HCT116 (cell line): ENCODE measurements around the gene PPP1R16B. TPM values are rescaled to one million over a fixed set of nuclear protein-coding genes. Genes with fewer than 3 reads are reported as not detected.

ENCODE experiments used
- ATAC-seq: fragments of 200-7000 bp; cut with Tn5 transposase; 2 replicates; pipeline ENCODE4 v1.9.1; 2020; ENCODE audit warnings: mild to moderate bottlenecking, moderate library complexity
- BruUV-seq: library from RNA; stranded (reverse); fragments of 400-500 nt; replicated peaks from 2 replicates; lab custom pipeline; 2021; lab: Mats Ljungman, UMichigan
- CTCF ChIA-PET: fragments of 300-600 bp; sonication (Branson Sonifier 250); formaldehyde crosslinking; loops from one replicate; lab custom pipeline; 2021; ENCODE audit warnings: antibody characterized with exemption; lab: Charles Lee
- POLR2A ChIA-PET: fragments of 300-600, 350-600 bp; sonication (Branson Sonifier 250); formaldehyde crosslinking; loops from one replicate; lab custom pipeline; 2021; ENCODE audit warnings: antibody characterized with exemption; lab: Charles Lee
- RAD21 ChIA-PET, 2 experiments: fragments of 300-600 bp; sonication (Branson Sonifier 250); formaldehyde crosslinking; loops; one replicate each; lab custom pipeline; 2023; ENCODE audit warnings: low total read pairs in 2 of 2; ENCODE audit not compliant: uncharacterized antibody in 2 of 2, unreplicated experiment in 2 of 2, low non-redundant PET in 1 of 2; lab: Charles Lee
- DNase-seq: peaks from one replicate; pipeline ENCODE4 v3.0.0-alpha.2; 2010; ENCODE audit warnings: low read depth, low spot score
- H2AFZ ChIP-seq: fragments of 200-600 bp; shearing (Covaris generic), sonication (generic); 2 replicates; pipeline ENCODE4 v1.6.1; 2017; ENCODE audit warnings: low read depth, mixed run types, mixed read lengths, antibody characterized with exemption, low read length; ENCODE audit not compliant: poor library complexity, severe bottlenecking
- H3K27ac ChIP-seq: 2 replicates; pipeline ENCODE4 v1.5.1; 2012; ENCODE audit warnings: low read depth, low read length
- H3K27me3 ChIP-seq: fragments of 200-600 bp; sonication (generic); 2 replicates; pipeline ENCODE4 v1.6.1; 2016; ENCODE audit warnings: mixed run types, low read length, mixed read lengths; ENCODE audit not compliant: insufficient read depth
- H3K36me3 ChIP-seq, 2 experiments: fragments of 200-500 bp in 1 of 2; fragments of 200-600 bp in 1 of 2; sonication (Bioruptor generic) in 1 of 2; sonication (generic) in 1 of 2; 2 replicates each; pipeline versions ENCODE4 v1.5.1 to v1.6.1; 2014 to 2016; ENCODE audit warnings: low read length in 2 of 2, inconsistent platforms in 1 of 2, mixed read lengths in 1 of 2, mixed run types in 1 of 2; ENCODE audit not compliant: insufficient read depth in 2 of 2, control insufficient read depth in 1 of 2
- H3K4me1 ChIP-seq, 2 experiments: fragments of 200-600 bp in 1 of 2; sonication (generic) in 1 of 2; 2 replicates each; pipeline versions ENCODE4 v1.5.1 to v1.6.1; 2012 to 2017; ENCODE audit warnings: low read length in 2 of 2, inconsistent platforms in 1 of 2, mild to moderate bottlenecking in 1 of 2, mixed read lengths in 1 of 2, mixed run types in 1 of 2, moderate library complexity in 1 of 2; ENCODE audit not compliant: insufficient read depth in 2 of 2, control insufficient read depth in 1 of 2
- H3K4me2 ChIP-seq: fragments of 200-600 bp; sonication (generic); 2 replicates; pipeline ENCODE4 v1.6.1; 2017; ENCODE audit warnings: mixed run types, low read length, mixed read lengths
- H3K4me3 ChIP-seq, 2 experiments: fragments of 200-600 bp in 1 of 2; sonication (generic) in 1 of 2; replicated peaks in 1 of 2; 2 replicates each; pipeline ENCODE4 v1.5.1; 2011 to 2016; ENCODE audit warnings: low read length in 2 of 2, control low read depth in 1 of 2, low read depth in 1 of 2, mild to moderate bottlenecking in 1 of 2, mixed read lengths in 1 of 2, mixed run types in 1 of 2
- H3K79me2 ChIP-seq: fragments of 200-600 bp; sonication (generic); 2 replicates; pipeline ENCODE4 v1.6.1; 2017; ENCODE audit warnings: mild to moderate bottlenecking, mixed run types, low read length, moderate library complexity, mixed read lengths; ENCODE audit not compliant: insufficient read depth
- H3K9ac ChIP-seq: fragments of 200-600 bp; sonication (generic); 2 replicates; pipeline ENCODE4 v1.6.1; 2016; ENCODE audit warnings: low read length, mixed read lengths
- H3K9me2 ChIP-seq: fragments of 200-600 bp; sonication (generic), shearing (Covaris generic); 2 replicates; pipeline ENCODE4 v1.6.1; 2017; ENCODE audit warnings: mixed run types, mild to moderate bottlenecking, moderate library complexity; ENCODE audit not compliant: insufficient read depth
- H3K9me3 ChIP-seq, 2 experiments: fragments of 200-500 bp in 1 of 2; fragments of 200-600 bp in 1 of 2; sonication (Bioruptor generic) in 1 of 2; sonication (generic) in 1 of 2; 2 replicates each; pipeline ENCODE4 v1.6.1; 2014 to 2017; ENCODE audit warnings: low read length in 2 of 2, mixed read lengths in 2 of 2, inconsistent platforms in 1 of 2, low read depth in 1 of 2, mild to moderate bottlenecking in 1 of 2, mixed run types in 1 of 2, moderate library complexity in 1 of 2; ENCODE audit not compliant: control insufficient read depth in 1 of 2, insufficient read depth in 1 of 2
- H4K20me1 ChIP-seq: fragments of 200-600 bp; sonication (generic), shearing (Covaris generic); 2 replicates; pipeline ENCODE4 v1.6.1; 2017; ENCODE audit warnings: mixed run types, mild to moderate bottlenecking, moderate library complexity; ENCODE audit not compliant: insufficient read depth
- CBX3 ChIP-seq: IDR thresholded peaks from 2 replicates; pipeline ENCODE4 v1.6.1; 2012; ENCODE audit warnings: low read depth
- CEBPB ChIP-seq: IDR thresholded peaks from 2 replicates; pipeline ENCODE4 v1.6.1; 2012; ENCODE audit warnings: low read depth
- EZH2 ChIP-seq: fragments of 200-600 bp; sonication (generic); IDR thresholded peaks from 2 replicates; pipeline ENCODE4 v1.6.1; 2017; ENCODE audit warnings: antibody characterized with exemption, mixed run types
- JUND ChIP-seq: IDR thresholded peaks from 2 replicates; pipeline ENCODE4 v1.6.1; 2012
- POLR2A ChIP-seq: IDR thresholded peaks from 2 replicates; pipeline ENCODE4 v1.7.0; 2011; ENCODE audit warnings: borderline replicate concordance; ENCODE audit not compliant: insufficient read depth, insufficient read length; ENCODE audit errors: extremely low read depth
- RAD21 ChIP-seq: IDR thresholded peaks from 2 replicates; pipeline ENCODE4 v1.6.1; 2012; ENCODE audit warnings: low read depth, mild to moderate bottlenecking
- REST ChIP-seq: IDR thresholded peaks from 2 replicates; pipeline ENCODE4 v1.6.1; 2012; ENCODE audit warnings: low read depth
- SRF ChIP-seq: IDR thresholded peaks from 2 replicates; pipeline ENCODE4 v1.6.1; 2012; ENCODE audit warnings: low read depth
- TCF7L2 ChIP-seq: IDR thresholded peaks from 2 replicates; pipeline ENCODE4 v1.7.0; 2011; ENCODE audit warnings: borderline replicate concordance, inconsistent platforms; ENCODE audit not compliant: insufficient read depth, insufficient read length; ENCODE audit errors: extremely low read depth
- YY1 ChIP-seq: IDR thresholded peaks from 2 replicates; pipeline ENCODE4 v1.6.1; 2011; ENCODE audit warnings: low read length, low read depth, moderate library complexity, mild to moderate bottlenecking; ENCODE audit not compliant: insufficient replicate concordance; ENCODE audit errors: extremely low read depth
- ZFX ChIP-seq: fragments of 450-650 bp; IDR thresholded peaks from 2 replicates; pipeline ENCODE4 v1.6.1; 2017
- ZNF274 ChIP-seq: fragments of 200-500 bp; sonication (Bioruptor generic); IDR thresholded peaks from 2 replicates; pipeline ENCODE4 v1.6.1; 2014; ENCODE audit warnings: mild to moderate bottlenecking, low read depth, low read length, inconsistent platforms
- intact Hi-C: fragments of 100-400 bp; cut with micrococcal nuclease; formaldehyde crosslinking; loops from 2 replicates; pipeline ENCODE4 v1.10.0; 2022
- total RNA-seq: library from RNA; stranded (reverse); gene quantifications from one replicate; pipeline ENCODE4 v1.2.1, GENCODE V29; 2021; ENCODE audit not compliant: unreplicated experiment
- TF ChIP-seq, protein P1 (sequence below), 3 experiments: fragments of 200-600 bp in 1 of 3; sonication (generic) in 1 of 3; IDR thresholded peaks in 2 of 3; conservative IDR thresholded peaks in 1 of 3; 2 replicates each; pipeline ENCODE4 v1.5.1; 2012 to 2017; ENCODE audit warnings: low read depth in 2 of 3, low read length in 2 of 3, antibody characterized with exemption in 1 of 3, borderline replicate concordance in 1 of 3, control low read depth in 1 of 3, mild to moderate bottlenecking in 1 of 3, mixed read lengths in 1 of 3, mixed run types in 1 of 3, moderate library complexity in 1 of 3; ENCODE audit not compliant: insufficient read depth in 1 of 3
- TF ChIP-seq, protein P2 (sequence below): IDR thresholded peaks from 2 replicates; pipeline ENCODE4 v1.6.1; 2012

PPP1R16B gene
- total RNA-seq, 1 experiment from 2014 or later = 0.52 TPM

- TF ChIP-seq REST = no peak
- TF ChIP-seq SRF = no peak
- TF ChIP-seq EZH2 = no peak
- TF ChIP-seq, protein P1, sequence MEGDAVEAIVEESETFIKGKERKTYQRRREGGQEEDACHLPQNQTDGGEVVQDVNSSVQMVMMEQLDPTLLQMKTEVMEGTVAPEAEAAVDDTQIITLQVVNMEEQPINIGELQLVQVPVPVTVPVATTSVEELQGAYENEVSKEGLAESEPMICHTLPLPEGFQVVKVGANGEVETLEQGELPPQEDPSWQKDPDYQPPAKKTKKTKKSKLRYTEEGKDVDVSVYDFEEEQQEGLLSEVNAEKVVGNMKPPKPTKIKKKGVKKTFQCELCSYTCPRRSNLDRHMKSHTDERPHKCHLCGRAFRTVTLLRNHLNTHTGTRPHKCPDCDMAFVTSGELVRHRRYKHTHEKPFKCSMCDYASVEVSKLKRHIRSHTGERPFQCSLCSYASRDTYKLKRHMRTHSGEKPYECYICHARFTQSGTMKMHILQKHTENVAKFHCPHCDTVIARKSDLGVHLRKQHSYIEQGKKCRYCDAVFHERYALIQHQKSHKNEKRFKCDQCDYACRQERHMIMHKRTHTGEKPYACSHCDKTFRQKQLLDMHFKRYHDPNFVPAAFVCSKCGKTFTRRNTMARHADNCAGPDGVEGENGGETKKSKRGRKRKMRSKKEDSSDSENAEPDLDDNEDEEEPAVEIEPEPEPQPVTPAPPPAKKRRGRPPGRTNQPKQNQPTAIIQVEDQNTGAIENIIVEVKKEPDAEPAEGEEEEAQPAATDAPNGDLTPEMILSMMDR (IDR thresholded peaks at IDR 0.05 in 2 of 3, conservative IDR thresholded peaks at IDR 0.05 in 1 of 3; ENCODE audit: borderline replicate concordance in 1 of 3, insufficient read depth in 1 of 3, low read depth in 2 of 3, low read length in 2 of 3) = no peak
- no peak for TF ChIP-seq ZFX
- TF ChIP-seq, protein P2, sequence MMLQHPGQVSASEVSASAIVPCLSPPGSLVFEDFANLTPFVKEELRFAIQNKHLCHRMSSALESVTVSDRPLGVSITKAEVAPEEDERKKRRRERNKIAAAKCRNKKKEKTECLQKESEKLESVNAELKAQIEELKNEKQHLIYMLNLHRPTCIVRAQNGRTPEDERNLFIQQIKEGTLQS = no peak
- TF ChIP-seq, all 23 proteins: peak for 0
These were observed 85.0 kb downstream of the PPP1R16B start (continued) for GRCh38 chr20:38890497-38890818.

- H3K79me2 ChIP-seq = no peaks in the 10 kb centered on the region
- no peak for DNase-seq
- H3K4me2 ChIP-seq = no peak overlapping the region
- peaks cover under 1% of the 10 kb centered on the region; the same call in 1 of the 2 replicates for H3K27me3 ChIP-seq
- H4K20me1 ChIP-seq = no peaks in the 10 kb centered on the region
- no peak for TF ChIP-seq CEBPB
- TF ChIP-seq ZNF274 = no peak
- no peak for TF ChIP-seq YY1
- TF ChIP-seq JUND = no peak
- no peak for TF ChIP-seq TCF7L2
- TF ChIP-seq CBX3 = no peak
- TF ChIP-seq POLR2A = no peak
- no peak for TF ChIP-seq RAD21
- TF ChIP-seq, protein P1 (IDR thresholded peaks at IDR 0.05 in 2 of 3, conservative IDR thresholded peaks at IDR 0.05 in 1 of 3; ENCODE audit: borderline replicate concordance in 1 of 3, insufficient read depth in 1 of 3, low read depth in 2 of 3, low read length in 2 of 3) = no peak
- no peak for ATAC-seq
- no peak overlapping the region for H3K27ac ChIP-seq
- no peak overlapping the region for H3K9ac ChIP-seq
- no TSS peak for BruUV-seq
- no peaks in the 10 kb centered on the region for H3K36me3 ChIP-seq
- intact Hi-C loops = loop anchor here (5.0 kb wide), 1 partner anchor 155 kb away; no protein-coding TSS in a partner anchor
- H3K9me3 ChIP-seq = no peaks in the 10 kb centered on the region
- RAD21 ChIA-PET = no interaction called here
- POLR2A ChIA-PET = no interaction called here
- H2AFZ ChIP-seq = no peak overlapping the region
- H3K4me1 ChIP-seq = peaks cover 5 to 17% of the 10 kb centered on the region in 2 experiments; a peak in 3 of 4 replicates
- H3K9me2 ChIP-seq = no peaks in the 10 kb centered on the region
- CTCF ChIA-PET = interaction anchor here (0.9 to 1.8 kb wide), 5 partner anchors 32 to 243 kb away, joined by 3 to 6 read pairs (median 4); partner anchors contain the start of gene FAM83D
- H3K4me3 ChIP-seq = no peak overlapping the region
These were observed 86.8 kb downstream of the PPP1R16B start for GRCh38 chr20:38892091-38892981.
